ENCODE data around the gene PLCB2. TPM values are rescaled to one million over a fixed set of nuclear protein-coding genes. Genes with fewer than 3 reads are reported as not detected.
A peak's percentile ranks its signal among the peaks of the same experiment; 100 is the strongest.

The PLCB2 gene
- total and polyA plus RNA-seq, 2 experiments from 2014 or later: 9.5 to 13.8 TPM

GRCh38 chr15:40295297-40295696 lies 12.4 kb downstream of the PLCB2 start (continued):
- no peak for TF ChIP-seq CTCF (conservative IDR thresholded peaks at IDR 0.05; ENCODE audit: low read depth in 2 of 2)
- TF ChIP-seq, protein P1, sequence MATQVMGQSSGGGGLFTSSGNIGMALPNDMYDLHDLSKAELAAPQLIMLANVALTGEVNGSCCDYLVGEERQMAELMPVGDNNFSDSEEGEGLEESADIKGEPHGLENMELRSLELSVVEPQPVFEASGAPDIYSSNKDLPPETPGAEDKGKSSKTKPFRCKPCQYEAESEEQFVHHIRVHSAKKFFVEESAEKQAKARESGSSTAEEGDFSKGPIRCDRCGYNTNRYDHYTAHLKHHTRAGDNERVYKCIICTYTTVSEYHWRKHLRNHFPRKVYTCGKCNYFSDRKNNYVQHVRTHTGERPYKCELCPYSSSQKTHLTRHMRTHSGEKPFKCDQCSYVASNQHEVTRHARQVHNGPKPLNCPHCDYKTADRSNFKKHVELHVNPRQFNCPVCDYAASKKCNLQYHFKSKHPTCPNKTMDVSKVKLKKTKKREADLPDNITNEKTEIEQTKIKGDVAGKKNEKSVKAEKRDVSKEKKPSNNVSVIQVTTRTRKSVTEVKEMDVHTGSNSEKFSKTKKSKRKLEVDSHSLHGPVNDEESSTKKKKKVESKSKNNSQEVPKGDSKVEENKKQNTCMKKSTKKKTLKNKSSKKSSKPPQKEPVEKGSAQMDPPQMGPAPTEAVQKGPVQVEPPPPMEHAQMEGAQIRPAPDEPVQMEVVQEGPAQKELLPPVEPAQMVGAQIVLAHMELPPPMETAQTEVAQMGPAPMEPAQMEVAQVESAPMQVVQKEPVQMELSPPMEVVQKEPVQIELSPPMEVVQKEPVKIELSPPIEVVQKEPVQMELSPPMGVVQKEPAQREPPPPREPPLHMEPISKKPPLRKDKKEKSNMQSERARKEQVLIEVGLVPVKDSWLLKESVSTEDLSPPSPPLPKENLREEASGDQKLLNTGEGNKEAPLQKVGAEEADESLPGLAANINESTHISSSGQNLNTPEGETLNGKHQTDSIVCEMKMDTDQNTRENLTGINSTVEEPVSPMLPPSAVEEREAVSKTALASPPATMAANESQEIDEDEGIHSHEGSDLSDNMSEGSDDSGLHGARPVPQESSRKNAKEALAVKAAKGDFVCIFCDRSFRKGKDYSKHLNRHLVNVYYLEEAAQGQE (IDR thresholded peaks at IDR 0.05; ENCODE audit: unreplicated experiment): no peak

DNA sequence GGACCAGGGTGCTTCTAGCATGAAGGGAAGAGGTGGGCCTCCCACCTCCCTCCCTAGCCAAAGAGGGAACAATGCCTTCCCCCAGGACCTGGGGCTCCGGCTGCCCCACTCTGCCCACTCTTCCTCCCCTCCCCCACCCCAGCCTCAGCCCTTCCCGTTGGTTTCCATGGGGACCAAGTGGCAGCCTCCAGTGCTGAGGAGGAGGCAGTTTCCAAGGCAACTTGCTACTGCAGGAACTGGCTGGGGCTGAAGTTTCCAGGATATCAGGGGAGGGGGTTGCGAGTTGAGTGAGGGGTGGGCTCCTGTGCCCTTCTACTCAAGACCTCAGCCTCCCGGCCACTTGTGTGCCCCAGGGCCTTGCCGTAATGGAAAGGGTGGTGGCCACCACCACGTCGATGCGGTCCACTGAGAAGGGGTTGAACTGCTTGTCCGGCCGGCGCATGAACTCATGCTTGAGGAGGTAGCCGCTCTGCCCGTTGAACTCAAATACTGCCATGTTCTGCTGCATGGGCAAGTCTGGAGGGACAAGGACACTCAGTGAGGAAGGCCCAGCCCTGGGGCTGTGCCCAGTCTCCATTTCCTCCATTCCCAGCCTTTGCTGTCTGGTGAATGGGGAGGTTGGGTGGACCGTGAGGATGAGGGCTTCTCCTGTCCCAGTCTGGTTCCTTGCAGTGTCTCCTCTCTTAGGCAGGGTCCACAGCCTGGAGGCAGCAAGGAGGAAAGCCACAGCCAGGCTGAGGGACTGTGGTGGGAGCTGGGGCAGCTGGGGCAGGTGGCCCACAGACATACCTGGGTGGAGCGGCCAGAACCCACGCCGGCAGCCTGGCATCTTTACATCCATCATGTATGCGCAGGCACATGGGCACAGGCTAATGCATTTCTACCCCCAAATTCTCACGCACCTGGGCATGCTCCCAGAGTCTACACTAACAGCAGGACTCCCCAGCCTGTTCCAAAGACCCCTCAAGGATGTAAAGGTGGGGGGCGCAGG lies 13.5 kb downstream of the PLCB2 start:
- Histone ChIP-seq H3K4me2 (no peak overlapping the region), H3K4me1 (ENCODE audit: insufficient read depth) (peaks cover 13% of the 10 kb centered on the region; the same call in 1 of the 2 replicates), H3K36me3 (ENCODE audit: insufficient read depth) (no peaks in the 10 kb centered on the region), H3K27ac (ENCODE audit: low read depth) (no peak overlapping the region), H3K27me3 (ENCODE audit: insufficient read depth) (peaks cover 44% of the 10 kb centered on the region), H3K4me3 (no peak overlapping the region), H3F3A (replicated peaks; ENCODE audit: low read depth) (no peaks in the 10 kb centered on the region), H4K20me1 (replicated peaks; ENCODE audit: insufficient read depth) (no peaks in the 10 kb centered on the region), H3K79me2 (replicated peaks; ENCODE audit: insufficient read depth) (no peaks in the 10 kb centered on the region), H2AFZ (no peak overlapping the region), H3K9me2 (ENCODE audit: insufficient read depth) (no peaks in the 10 kb centered on the region)
- peaks cover 31% of the 10 kb centered on the region for H3K4me1 Mint-ChIP-seq
- H3K4me3 Mint-ChIP-seq: no peak overlapping the region
- peaks cover 2% of the 10 kb centered on the region; the same call in 2 of the 3 replicates for H3K9me3 Mint-ChIP-seq
- no peak for ATAC-seq
- peaks cover 41% of the 10 kb centered on the region for H3K27me3 Mint-ChIP-seq (ENCODE audit: insufficient read depth, low read depth, poor library complexity)
- no peak overlapping the region for H3K27ac Mint-ChIP-seq
- H3K36me3 Mint-ChIP-seq (ENCODE audit: low read depth): peaks cover 1% of the 10 kb centered on the region; the same call in 1 of the 3 replicates
- DNase-seq (ENCODE audit: low spot score): peak; percentile 48
- no peak for TF ChIP-seq CTCF (conservative IDR thresholded peaks at IDR 0.05; ENCODE audit: low read depth in 2 of 2)
- no peak for TF ChIP-seq ZNF462 (CRISPR knock-in tag; IDR thresholded peaks at IDR 0.05)
- no peak for TF ChIP-seq NANOG (IDR thresholded peaks at IDR 0.05; ENCODE audit: borderline replicate concordance)

All from GM23338 (cell line).